OCI-M2 (cell line): Measurements from ENCODE around the gene RAB5IF.
"Not testable (repeated sequence)": the region's sequence is repeated elsewhere in the genome, so short reads cannot be mapped to it uniquely, and the experiment has no call there.

Source experiments
- DNase-seq: peaks from one replicate; lab custom pipeline; 2025; ENCODE audit not compliant: unreplicated experiment; lab: John Stamatoyannopoulos, UW

The RAB5IF gene

DNA sequence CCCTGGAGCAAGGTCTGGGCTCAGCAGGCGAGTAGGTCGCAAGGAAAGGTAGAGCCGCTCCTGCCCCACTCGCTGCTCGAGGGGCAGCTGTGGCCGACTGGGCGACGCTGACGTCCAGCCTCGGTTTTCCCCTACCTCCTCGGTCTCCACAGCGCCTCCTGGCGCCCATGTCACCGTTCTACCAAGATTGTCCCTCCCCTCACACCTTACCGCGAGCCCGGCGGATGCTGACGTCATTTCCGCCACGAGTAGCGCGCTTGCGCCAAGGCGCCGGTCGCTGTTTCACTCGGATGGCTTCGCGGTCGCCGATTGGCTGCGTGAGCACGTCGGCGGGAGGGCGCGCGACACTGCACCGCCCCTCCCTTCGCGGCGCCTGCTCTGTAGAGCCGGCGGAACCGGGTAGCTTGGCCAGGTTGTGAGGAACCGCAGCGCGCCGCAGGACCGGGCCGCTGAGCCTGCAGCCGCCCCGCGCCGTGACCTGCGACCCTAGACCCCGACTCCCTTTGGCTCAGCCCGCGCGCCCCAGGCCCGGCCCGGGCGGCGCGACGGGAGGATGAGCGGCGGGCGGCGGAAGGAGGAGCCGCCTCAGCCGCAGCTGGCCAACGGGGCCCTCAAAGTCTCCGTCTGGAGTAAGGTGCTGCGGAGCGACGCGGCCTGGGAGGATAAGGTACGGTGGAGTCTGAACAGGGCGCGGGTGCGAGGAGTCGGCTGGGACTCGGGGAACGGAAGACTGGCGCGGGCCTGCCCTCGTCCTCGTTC is at the start of gene RAB5IF:
TSS of gene RAB5IF (plus strand) at position 381 of the 759 bp plus-strand sequence. CDS start at position 554, 173 bp downstream.
- peak; percentile 94 for DNase-seq

- no peak for DNase-seq
These were observed 42.9 kb upstream of the RAB5IF start for GRCh38 chr20:36562724-36563123.

- DNase-seq: no peak
These were observed 42.2 kb upstream of the RAB5IF start for GRCh38 chr20:36563374-36563773.

- not testable (repeated sequence) for DNase-seq
These were observed 41.4 kb upstream of the RAB5IF start for GRCh38 chr20:36564078-36564725.

- DNase-seq: not testable (repeated sequence)
These were observed 40.9 kb upstream of the RAB5IF start for GRCh38 chr20:36564726-36565121.

DNA sequence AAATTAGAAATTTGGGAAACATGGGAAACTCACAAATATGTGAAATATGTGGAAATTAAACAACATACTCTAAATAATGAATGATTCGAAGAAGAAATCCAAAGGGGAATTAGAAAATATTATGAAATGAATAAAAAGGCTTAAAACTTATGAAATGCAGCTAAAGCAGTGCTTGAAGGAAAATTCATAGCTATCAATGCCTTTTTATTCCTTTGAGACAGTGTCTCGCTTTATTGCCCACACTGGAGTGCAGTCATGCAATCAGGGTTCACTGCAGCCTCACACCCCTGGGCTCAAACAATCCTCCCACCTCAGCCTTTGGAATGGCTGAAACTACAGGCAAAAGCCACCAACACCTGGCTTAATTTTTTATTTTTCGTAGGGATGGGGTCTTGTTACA is 40.1 kb upstream of the RAB5IF start:
- no peak for DNase-seq

- DNase-seq: no peak
These were observed 35.6 kb upstream of the RAB5IF start for GRCh38 chr20:36569847-36570429.

DNA sequence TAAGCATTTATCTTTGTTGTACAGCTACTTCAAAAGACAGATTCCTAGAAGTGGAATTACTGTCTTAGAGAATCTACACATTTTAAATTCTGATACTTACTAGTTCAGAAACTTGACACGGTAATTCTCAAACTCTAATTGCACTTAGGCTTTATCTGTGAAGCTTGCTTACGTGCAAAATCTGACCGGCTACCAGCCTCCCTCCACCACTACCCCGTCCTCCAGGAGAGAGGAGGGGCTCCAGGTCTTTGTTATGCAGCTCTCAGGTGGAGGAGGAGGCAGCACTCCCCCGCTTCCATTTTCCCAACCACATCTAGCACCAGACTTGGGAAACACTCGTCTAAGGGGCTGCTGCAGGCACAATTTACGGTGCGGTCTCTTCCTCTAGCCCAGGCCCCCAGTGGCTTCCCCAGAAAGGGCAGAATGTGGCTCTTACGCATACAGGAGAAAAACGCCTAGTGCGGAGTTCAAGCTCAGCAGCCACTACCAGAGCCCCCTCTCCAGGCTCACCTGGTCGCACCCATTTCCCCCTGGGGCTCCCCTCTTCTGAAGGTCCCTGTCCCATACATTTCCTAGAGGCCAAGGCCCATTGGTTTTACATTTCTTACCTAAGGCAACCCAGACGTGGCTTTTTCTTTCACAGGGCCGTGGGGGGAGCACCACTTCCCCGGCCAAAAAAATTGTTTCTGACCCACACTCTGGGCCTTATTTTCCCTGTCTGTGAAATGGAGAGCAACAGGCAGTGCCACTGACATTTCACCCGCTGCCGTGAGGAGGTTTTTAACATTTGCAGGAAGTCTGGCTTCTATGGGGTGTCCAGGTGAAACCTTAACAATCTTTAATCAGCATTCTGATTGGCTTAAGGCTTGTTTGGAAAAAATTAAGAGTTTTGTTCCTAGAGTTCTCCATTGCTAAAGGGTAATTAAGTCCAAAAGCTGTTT is 33.7 kb upstream of the RAB5IF start:
- DNase-seq: no peak

GRCh38 chr20:36572701-36573102 is 32.9 kb upstream of the RAB5IF start:
- no peak for DNase-seq

DNA sequence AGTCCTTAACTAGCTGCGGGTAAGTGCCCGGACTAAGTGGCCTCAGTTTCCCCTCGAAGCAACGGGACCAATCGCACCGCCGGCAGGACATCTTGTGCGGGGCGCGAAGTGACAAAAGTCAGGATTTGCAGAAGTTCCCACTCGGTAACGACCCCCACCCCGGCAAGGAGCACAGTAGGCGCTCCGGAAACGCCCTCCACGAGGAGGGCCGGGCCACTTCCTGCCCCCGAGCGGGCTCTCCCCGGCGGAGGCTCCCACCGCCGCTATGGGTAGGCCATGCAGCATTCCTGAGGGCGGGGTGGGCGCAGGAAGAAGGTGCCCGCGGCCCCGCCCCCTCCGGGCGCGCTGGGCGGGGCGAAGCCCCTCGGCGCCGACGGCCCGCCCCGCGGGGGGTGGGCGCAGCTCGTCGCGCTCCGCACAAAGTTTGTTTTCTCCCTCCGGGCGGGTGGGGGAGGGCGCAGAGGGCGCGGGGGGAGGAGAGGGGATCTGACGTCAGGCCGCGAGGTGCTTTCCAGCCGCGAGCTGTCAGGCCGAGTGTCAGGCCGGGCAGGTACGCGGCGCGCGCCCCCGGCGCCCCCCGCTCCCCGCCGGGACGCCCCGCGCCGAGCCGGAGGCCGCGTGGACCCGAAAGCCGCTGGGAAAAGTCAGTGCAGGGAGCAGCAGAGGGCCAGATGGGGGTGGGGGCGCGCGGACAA is 32.3 kb upstream of the RAB5IF start, which contains the start of gene TGIF2:
TSS of gene TGIF2 (plus strand) at position 495 of the 695 bp plus-strand sequence. CDS start 5,178 bp downstream, outside the sequence.
- DNase-seq: peak; percentile 52

DNA sequence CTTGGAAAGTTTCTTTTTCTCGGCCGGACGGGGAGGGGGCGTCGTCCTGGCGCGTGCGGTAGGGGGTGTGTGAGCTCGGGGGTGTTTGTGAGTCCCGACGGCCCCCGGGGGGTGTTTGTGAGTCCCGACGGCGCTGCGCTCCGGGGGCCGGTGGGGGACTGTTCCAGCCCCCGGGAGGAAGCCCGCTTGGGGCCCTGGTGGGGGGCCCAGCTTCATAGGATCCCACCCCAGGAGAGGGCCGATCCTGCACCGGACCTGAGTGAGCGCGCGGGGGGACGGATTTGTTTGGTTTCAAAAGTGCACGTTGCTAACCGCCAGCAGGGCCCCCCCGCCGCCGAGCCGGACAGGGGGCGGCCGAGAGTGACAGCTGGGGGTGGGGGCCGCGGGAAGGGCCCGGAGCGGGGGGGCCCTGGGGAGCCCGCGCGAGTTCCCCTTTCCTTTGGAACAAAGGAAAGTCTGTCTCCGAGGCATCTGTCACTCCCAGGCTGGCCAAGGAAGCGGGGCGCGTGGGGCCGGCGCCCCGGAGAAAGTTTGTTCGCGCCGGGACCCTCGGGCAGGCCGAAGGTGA is 31.7 kb upstream of the RAB5IF start:
- no peak for DNase-seq

- no peak for DNase-seq
These were observed 31.0 kb upstream of the RAB5IF start for GRCh38 chr20:36574366-36575135.

DNA sequence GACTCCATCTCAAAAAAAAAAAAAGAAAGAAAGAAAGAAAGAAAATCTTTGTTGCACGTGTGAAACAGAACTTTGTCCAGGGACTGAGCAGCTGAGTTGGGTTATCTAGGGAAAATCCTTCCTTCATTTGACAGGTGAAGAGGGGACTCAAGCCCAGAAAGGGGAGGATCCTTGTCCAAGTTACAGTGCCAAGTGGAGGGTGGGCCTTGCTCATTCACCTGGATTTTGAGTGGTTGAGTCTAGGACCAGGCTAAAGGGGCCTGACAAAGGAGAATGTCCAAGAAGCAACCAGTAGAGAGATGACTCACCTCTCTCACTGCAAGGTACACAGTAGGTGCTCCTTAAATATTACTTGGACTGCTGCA is 29.5 kb upstream of the RAB5IF start:
- DNase-seq: no peak

DNA sequence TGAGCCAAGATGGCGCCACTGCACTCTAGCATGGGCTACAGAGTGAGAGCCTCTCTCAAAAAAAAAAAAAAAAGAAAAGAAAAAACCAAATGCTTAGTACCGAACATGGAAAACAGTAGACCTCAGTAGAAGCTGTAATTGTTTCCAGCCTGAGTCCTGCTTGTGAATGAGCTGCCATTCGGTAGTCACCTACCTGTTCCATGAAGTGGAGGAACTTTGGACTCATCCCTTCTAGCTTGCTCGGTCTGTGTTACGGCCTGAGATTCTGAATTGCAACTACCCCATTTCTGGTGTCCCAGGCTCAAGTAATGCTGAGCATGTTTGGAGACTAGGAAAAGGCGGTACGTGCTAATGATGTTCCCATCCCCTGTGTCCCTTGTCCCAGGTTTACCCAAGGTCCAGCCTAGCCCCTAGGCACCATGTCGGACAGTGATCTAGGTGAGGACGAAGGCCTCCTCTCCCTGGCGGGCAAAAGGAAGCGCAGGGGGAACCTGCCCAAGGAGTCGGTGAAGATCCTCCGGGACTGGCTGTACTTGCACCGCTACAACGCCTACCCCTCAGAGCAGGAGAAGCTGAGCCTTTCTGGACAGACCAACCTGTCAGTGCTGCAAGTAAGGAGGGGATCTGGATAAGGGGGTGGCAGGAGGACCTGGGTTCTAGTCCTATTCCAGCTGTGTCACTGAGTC is 27.1 kb upstream of the RAB5IF start:
- no peak for DNase-seq

GRCh38 chr20:36579996-36580545 is 25.5 kb upstream of the RAB5IF start:
- DNase-seq: no peak

- DNase-seq: no peak
These were observed 23.3 kb upstream of the RAB5IF start for GRCh38 chr20:36582322-36582721.

GRCh38 chr20:36582821-36583220 is 22.8 kb upstream of the RAB5IF start:
- DNase-seq: no peak

DNA sequence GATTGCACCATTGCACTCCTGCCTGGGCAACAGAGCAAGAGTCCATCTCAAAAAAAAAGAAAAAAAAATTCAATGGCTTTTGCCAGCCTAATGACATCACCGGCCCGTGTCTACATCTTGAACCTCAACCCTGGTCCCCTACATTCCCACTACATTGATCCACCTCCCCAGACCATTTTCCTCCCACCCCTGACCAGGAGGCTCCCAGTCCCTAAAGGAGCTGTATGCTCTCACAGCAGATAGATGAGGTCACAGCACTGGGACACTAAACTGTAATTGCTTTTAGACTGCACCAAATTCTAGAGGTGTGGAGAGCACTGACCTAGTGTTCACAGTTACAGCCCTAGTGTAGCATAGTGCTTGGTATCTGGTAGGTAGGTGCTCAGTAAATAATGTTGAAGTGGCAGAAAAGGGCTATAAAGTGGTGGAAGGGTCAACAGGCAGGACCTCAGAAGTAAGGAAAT is 21.5 kb upstream of the RAB5IF start:
- no peak for DNase-seq
